ENCODE results near the gene PCSK5.

Gene PCSK5

DNA sequence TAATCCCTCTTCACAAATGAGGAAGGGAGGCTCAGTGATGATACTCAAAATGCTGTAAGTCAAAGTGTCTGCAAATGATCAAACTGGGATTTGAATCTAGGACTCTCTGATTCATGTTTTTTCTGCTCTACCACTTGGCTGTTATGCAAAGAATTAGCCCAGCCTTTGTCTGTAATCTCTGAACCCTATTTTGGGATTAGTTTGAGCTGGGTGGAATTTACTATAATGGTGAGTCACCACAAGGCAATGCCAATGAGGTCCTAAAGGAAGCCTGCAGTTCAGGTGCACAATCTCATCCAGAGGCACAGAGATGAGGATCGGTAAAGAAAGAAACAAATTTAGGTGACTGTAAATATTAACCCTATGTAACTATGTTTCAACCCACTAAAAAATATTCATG, 474.6 kb downstream of the PCSK5 start:
- TF ChIP-seq, protein P1, sequence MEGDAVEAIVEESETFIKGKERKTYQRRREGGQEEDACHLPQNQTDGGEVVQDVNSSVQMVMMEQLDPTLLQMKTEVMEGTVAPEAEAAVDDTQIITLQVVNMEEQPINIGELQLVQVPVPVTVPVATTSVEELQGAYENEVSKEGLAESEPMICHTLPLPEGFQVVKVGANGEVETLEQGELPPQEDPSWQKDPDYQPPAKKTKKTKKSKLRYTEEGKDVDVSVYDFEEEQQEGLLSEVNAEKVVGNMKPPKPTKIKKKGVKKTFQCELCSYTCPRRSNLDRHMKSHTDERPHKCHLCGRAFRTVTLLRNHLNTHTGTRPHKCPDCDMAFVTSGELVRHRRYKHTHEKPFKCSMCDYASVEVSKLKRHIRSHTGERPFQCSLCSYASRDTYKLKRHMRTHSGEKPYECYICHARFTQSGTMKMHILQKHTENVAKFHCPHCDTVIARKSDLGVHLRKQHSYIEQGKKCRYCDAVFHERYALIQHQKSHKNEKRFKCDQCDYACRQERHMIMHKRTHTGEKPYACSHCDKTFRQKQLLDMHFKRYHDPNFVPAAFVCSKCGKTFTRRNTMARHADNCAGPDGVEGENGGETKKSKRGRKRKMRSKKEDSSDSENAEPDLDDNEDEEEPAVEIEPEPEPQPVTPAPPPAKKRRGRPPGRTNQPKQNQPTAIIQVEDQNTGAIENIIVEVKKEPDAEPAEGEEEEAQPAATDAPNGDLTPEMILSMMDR (IDR thresholded peaks at IDR 0.05; ENCODE audit: insufficient read depth, low read length, poor library complexity, severe bottlenecking) = no peak
- DNase-seq (ENCODE audit: extremely low read depth, insufficient read length) = no peak
- H3K36me3 ChIP-seq (ENCODE audit: control insufficient read depth, insufficient read depth, low read length) = no peaks in the 10 kb centered on the region
- no peak overlapping the region for H3K4me3 ChIP-seq (replicated peaks; ENCODE audit: low read depth, low read length)
- no peaks in the 10 kb centered on the region for H3K27me3 ChIP-seq (replicated peaks; ENCODE audit: control insufficient read depth, insufficient read depth, low read length)

DNA sequence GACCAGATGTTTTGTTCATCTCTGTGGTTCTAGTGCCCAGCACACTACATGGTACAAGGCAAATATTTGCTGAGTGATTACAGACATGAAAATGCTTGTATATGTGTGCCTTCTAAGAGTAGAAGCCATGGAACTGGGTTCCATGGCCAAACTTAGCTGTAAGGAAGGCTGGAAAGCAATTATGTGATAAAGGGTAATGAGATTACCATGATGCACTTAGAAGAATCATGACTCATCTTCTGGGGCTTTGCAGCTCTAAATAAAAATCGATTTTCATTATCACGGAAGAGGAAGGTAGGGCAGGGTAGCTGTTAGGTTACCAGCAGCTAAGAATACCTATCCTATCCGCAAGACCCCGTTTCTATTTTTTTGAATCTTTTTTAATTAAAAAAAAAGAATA, 475.8 kb downstream of the PCSK5 start:
- Histone ChIP-seq H3K36me3 (ENCODE audit: control insufficient read depth, insufficient read depth, low read length) (no peaks in the 10 kb centered on the region), H3K27me3 (replicated peaks; ENCODE audit: control insufficient read depth, insufficient read depth, low read length) (no peaks in the 10 kb centered on the region), H3K4me3 (replicated peaks; ENCODE audit: low read depth, low read length) (no peak overlapping the region)
- TF ChIP-seq, protein P1 (IDR thresholded peaks at IDR 0.05; ENCODE audit: insufficient read depth, low read length, poor library complexity, severe bottlenecking) = no peak
- no peak for DNase-seq (ENCODE audit: extremely low read depth, insufficient read length)

DNA sequence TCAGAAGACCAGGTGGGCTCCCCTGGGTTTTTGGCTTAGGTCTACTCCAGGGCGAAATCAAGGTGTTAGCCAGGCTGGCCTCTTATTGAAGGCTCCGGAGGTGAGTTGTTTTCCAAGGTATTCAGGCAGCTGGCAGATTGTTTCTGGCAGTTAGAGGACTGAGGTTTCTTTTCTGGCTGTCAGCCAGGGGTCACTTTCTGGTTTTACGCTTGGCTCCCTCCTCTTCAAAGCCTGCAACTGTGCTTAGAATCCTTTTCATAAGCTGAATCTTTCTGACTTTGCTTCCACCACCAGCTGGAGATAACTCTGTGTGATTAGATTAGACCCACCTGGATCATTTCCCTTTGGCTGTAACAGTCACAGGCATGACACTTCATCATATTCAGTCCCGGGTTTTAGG, 479.1 kb downstream of the PCSK5 start:
- DNase-seq (ENCODE audit: extremely low read depth, insufficient read length) = peak; percentile 43
- TF ChIP-seq, protein P1 (IDR thresholded peaks at IDR 0.05; ENCODE audit: insufficient read depth, low read length, poor library complexity, severe bottlenecking) = no peak
- H3K27me3 ChIP-seq (replicated peaks; ENCODE audit: control insufficient read depth, insufficient read depth, low read length) = no peaks in the 10 kb centered on the region
- H3K36me3 ChIP-seq (ENCODE audit: control insufficient read depth, insufficient read depth, low read length) = no peaks in the 10 kb centered on the region
- H3K4me3 ChIP-seq (replicated peaks; ENCODE audit: low read depth, low read length) = no peak overlapping the region

DNA sequence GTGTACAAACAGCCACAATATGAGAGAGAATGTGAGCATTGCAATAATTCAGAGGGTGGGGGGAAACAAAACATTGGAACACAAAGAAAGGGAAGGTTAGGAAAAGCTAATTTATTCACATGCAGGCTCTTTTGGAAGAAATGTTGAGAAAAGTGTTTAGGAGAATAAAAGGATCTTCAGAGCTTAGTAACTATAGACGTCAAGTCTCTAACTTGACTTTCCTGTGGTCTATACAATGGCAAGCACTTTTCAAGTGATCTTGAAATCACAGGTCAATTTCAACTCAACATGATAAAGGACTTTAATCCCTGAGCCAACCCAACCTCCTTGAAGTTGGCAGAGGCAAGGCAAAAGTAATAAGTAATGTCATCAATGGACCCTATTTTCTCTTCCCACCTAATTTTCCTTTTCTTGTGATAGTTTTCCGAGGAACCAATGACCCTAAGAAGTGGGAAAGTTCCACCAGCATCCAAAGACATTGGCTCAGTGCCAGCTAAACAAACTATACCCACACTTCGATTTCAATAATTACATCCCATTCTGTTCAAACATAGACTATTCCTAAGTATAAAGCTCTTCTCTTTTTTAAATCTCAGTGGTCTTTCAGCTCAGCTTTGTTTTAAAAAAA, 480.0 kb downstream of the PCSK5 start:
- Histone ChIP-seq H3K36me3 (ENCODE audit: control insufficient read depth, insufficient read depth, low read length) (no peaks in the 10 kb centered on the region), H3K4me3 (replicated peaks; ENCODE audit: low read depth, low read length) (no peak overlapping the region), H3K27me3 (replicated peaks; ENCODE audit: control insufficient read depth, insufficient read depth, low read length) (no peaks in the 10 kb centered on the region)
- no peak for DNase-seq (ENCODE audit: extremely low read depth, insufficient read length)
- TF ChIP-seq, protein P1 (IDR thresholded peaks at IDR 0.05; ENCODE audit: insufficient read depth, low read length, poor library complexity, severe bottlenecking) = no peak

DNA sequence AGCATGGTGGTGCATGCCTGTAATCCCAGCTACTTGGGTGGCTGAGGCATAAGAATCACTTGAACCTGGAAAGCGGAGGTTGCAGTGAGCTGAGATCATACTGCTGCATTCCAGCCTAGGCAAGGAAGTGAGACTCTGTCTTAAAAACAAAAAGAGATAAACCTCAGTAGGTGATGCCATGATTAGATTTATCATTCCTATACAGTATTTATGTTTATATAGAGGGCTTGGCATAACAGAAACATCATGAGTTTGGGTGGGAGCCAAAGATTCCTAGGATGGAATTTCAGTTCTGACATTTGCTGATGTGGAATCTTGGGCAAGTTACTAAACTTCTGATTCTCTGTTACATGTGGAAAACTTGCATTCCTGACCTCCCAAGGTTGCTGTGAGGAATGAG, 481.4 kb downstream of the PCSK5 start:
- DNase-seq (ENCODE audit: extremely low read depth, insufficient read length) = no peak
- Histone ChIP-seq H3K27me3 (replicated peaks; ENCODE audit: control insufficient read depth, insufficient read depth, low read length) (no peaks in the 10 kb centered on the region), H3K4me3 (replicated peaks; ENCODE audit: low read depth, low read length) (no peak overlapping the region), H3K36me3 (ENCODE audit: control insufficient read depth, insufficient read depth, low read length) (no peaks in the 10 kb centered on the region)
- TF ChIP-seq, protein P1 (IDR thresholded peaks at IDR 0.05; ENCODE audit: insufficient read depth, low read length, poor library complexity, severe bottlenecking) = no peak

DNA sequence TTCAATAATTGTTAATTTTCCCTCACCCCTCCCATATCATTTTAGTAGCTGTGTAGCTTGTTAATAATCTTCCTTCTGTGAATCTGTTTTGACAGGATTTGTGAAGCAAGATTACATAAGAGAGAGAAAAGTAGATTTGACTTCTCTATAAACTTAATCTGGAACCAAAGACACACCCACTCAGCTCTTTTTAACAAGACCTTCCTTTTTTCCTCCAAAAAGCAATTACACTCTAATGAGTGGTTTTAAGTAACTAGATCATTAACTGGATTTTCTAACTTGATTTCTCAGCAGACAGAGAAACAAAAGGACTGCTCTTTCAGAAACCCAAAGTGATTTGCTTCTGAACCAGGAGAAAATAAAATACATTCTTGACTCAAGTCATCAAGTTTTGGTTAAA, 481.9 kb downstream of the PCSK5 start:
- no peak for DNase-seq (ENCODE audit: extremely low read depth, insufficient read length)
- no peak overlapping the region for H3K4me3 ChIP-seq (replicated peaks; ENCODE audit: low read depth, low read length)
- TF ChIP-seq, protein P1 (IDR thresholded peaks at IDR 0.05; ENCODE audit: insufficient read depth, low read length, poor library complexity, severe bottlenecking) = no peak
- no peaks in the 10 kb centered on the region for H3K27me3 ChIP-seq (replicated peaks; ENCODE audit: control insufficient read depth, insufficient read depth, low read length)
- no peaks in the 10 kb centered on the region for H3K36me3 ChIP-seq (ENCODE audit: control insufficient read depth, insufficient read depth, low read length)

Measured in GM06990 (cell line).